GM12878 (cell line): ENCODE results near the gene EHMT2. TPM values are rescaled to one million over a fixed set of nuclear protein-coding genes. Genes with fewer than 3 reads are reported as not detected.
"Not testable (repeated sequence)": the region's sequence is repeated elsewhere in the genome, so short reads cannot be mapped to it uniquely, and the experiment has no call there.

Experiments
- ATAC-seq: fragments of 200-7000 bp; cut with Tn5 transposase; 3 replicates; pipeline ENCODE4 v1.9.1; 2020; ENCODE audit warnings: mild to moderate bottlenecking, moderate library complexity
- BruUV-seq: library from RNA; stranded (reverse); fragments of 400-500 nt; replicated peaks from 2 replicates; lab custom pipeline; 2021; lab: Mats Ljungman, UMichigan
- CTCF ChIA-PET: fragments of 300-600 bp; sonication (Branson Sonifier 250); formaldehyde crosslinking; extraction: SDS; loops from one replicate; lab custom pipeline; 2021; ENCODE audit warnings: inconsistent platforms; lab: Yijun Ruan, JAX
- POLR2A ChIA-PET: fragments of 350-600 bp; formaldehyde crosslinking; extraction: SDS; loops from one replicate; lab custom pipeline; 2021; ENCODE audit warnings: inconsistent platforms; lab: Charles Lee
- RAD21 ChIA-PET: fragments of 300-600 bp; sonication (Branson Sonifier 250); formaldehyde crosslinking; loops from one replicate; lab custom pipeline; 2023; ENCODE audit warnings: antibody characterized with exemption; ENCODE audit not compliant: unreplicated experiment; lab: Charles Lee
- SMC1A ChIA-PET: fragments of 300-600 bp; sonication (Branson Sonifier 250); formaldehyde crosslinking; loops from one replicate; lab custom pipeline; 2023; ENCODE audit not compliant: unreplicated experiment, uncharacterized antibody; lab: Charles Lee
- DNase-seq: peaks from one replicate; pipeline ENCODE4 v3.0.0-alpha.2; 2011; ENCODE audit warnings: low read depth, low spot score
- FAIRE-seq: peaks from 3 replicates; lab custom pipeline; 2011; peaks lifted over from hg19 to GRCh38; lab: Jason Lieb, UNC
- H2AFZ ChIP-seq: 2 replicates; pipeline ENCODE4 v1.6.0; 2011; ENCODE audit warnings: low read depth, low read length, control low read depth; ENCODE audit not compliant: control insufficient read depth
- H3K27ac ChIP-seq: 2 replicates; pipeline ENCODE4 v1.5.1; 2011; ENCODE audit warnings: control low read depth; ENCODE audit not compliant: control insufficient read depth, insufficient read depth
- H3K27me3 ChIP-seq, 2 experiments: replicated peaks in 1 of 2; 2 replicates each; pipeline versions ENCODE4 v1.6.0 to v1.6.1; 2011; ENCODE audit warnings: low read length in 1 of 2; ENCODE audit not compliant: control insufficient read depth in 2 of 2, insufficient read depth in 2 of 2
- H3K36me3 ChIP-seq, 2 experiments: 2 replicates each; pipeline ENCODE4 v1.5.1; 2011; ENCODE audit warnings: low read length in 1 of 2; ENCODE audit not compliant: control insufficient read depth in 2 of 2, insufficient read depth in 2 of 2
- H3K4me1 ChIP-seq: 2 replicates; pipeline ENCODE4 v1.6.1; 2011; ENCODE audit warnings: mild to moderate bottlenecking, low read length, moderate library complexity, mixed read lengths; ENCODE audit not compliant: control insufficient read depth, insufficient read depth
- H3K4me2 ChIP-seq: 2 replicates; pipeline ENCODE4 v1.6.0; 2011; ENCODE audit warnings: control low read depth; ENCODE audit not compliant: control insufficient read depth, insufficient read depth
- H3K4me3 ChIP-seq: fragments of 200-600 bp; sonication (generic); 2 replicates; pipeline ENCODE4 v1.5.1; 2016
- H3K79me2 ChIP-seq: 2 replicates; pipeline ENCODE4 v1.6.0; 2011; ENCODE audit warnings: low read length; ENCODE audit not compliant: control insufficient read depth, insufficient read depth
- H3K9ac ChIP-seq: 2 replicates; pipeline ENCODE4 v1.8.0; 2011; ENCODE audit warnings: low read length, control low read depth, mixed read lengths; ENCODE audit not compliant: control insufficient read depth, insufficient read depth
- H3K9me3 ChIP-seq: replicated peaks from 3 replicates; pipeline ENCODE4 v1.5.1; 2011; ENCODE audit warnings: mild to moderate bottlenecking, low read length; ENCODE audit not compliant: control insufficient read depth, insufficient read depth
- H4K20me1 ChIP-seq: 2 replicates; pipeline ENCODE4 v1.6.0; 2011; ENCODE audit not compliant: control insufficient read depth, insufficient read depth
- FOXM1 ChIP-seq: IDR thresholded peaks from 2 replicates; pipeline ENCODE4 v1.6.1; 2012; ENCODE audit warnings: low read depth, mild to moderate bottlenecking, inconsistent platforms, low read length, moderate library complexity
- JUND ChIP-seq: IDR thresholded peaks from 2 replicates; pipeline ENCODE4 v1.6.1; 2012; ENCODE audit warnings: low read depth, mild to moderate bottlenecking, low read length, improper control_type of control experiment, moderate library complexity
- MEF2A ChIP-seq: IDR thresholded peaks from 2 replicates; pipeline ENCODE4 v1.6.1; 2011; ENCODE audit warnings: low read depth, mild to moderate bottlenecking, low read length, moderate library complexity; ENCODE audit not compliant: insufficient read depth
- MEF2B ChIP-seq: fragments of 450-650 bp; IDR thresholded peaks from 2 replicates; pipeline ENCODE4 v1.6.1; 2018; ENCODE audit warnings: mild to moderate bottlenecking, moderate library complexity; ENCODE audit not compliant: partially characterized antibody, poor library complexity, severe bottlenecking
- RB1 ChIP-seq: fragments of 450-650 bp; formaldehyde crosslinking; IDR thresholded peaks from 2 replicates; pipeline ENCODE4 v1.6.1; 2017; ENCODE audit warnings: mild to moderate bottlenecking, borderline replicate concordance
- TBL1XR1 ChIP-seq: IDR thresholded peaks from 2 replicates; pipeline ENCODE4 v1.6.1; 2012; ENCODE audit warnings: low read depth, low read length, improper control_type of control experiment
- ZBED1 ChIP-seq: IDR thresholded peaks from 2 replicates; pipeline ENCODE4 v1.6.1; 2016; ENCODE audit warnings: borderline replicate concordance
- WGBS: methylation state at CpG from one replicate; pipeline ENCODE4 v1.1.6; 2016; ENCODE audit warnings: low lambda C conversion rate; ENCODE audit not compliant: insufficient replicate concordance, insufficient coverage; ENCODE audit errors: missing lambda C conversion rate; 5-methylcytosine and 5-hydroxymethylcytosine counted together
- in situ Hi-C: fragments of 300-500 bp; cut with MboI; formaldehyde crosslinking; loops from 9 replicates; pipeline ENCODE4 v1.14.3; 2018; ENCODE audit warnings: mixed read lengths
- intact Hi-C: fragments of 100-400 bp; cut with micrococcal nuclease; formaldehyde crosslinking; loops from one replicate; pipeline ENCODE4 v1.14.2; 2022; ENCODE audit not compliant: unreplicated experiment
- polyA plus RNA-seq, 11 experiments: library from polyadenylated mRNA; depleted of rRNA in 4 of 11; unstranded in 6 of 11; stranded (reverse) in 5 of 11; fragments of >200 nt; fragmentation: Nextera tagmentation in 4 of 11; fragmentation: Illumina TruSeq in 1 of 11; extraction: Ambion mirVana in 4 of 11; extraction: Trizol in 1 of 11; gene quantifications; 1 replicate in 1 of 11; 2 replicates in 10 of 11; pipeline versions ENCODE4 v1.2.1 to v1.2.3, GENCODE V29; 2011 to 2016; ENCODE audit warnings: inconsistent platforms in 2 of 11, missing spikeins in 2 of 11, low read depth in 1 of 11
- total RNA-seq, 4 experiments: library from RNA; depleted of rRNA in 3 of 4; stranded (reverse); fragments of >200 nt in 3 of 4; fragmentation: Illumina TruSeq in 1 of 4; extraction: Trizol in 1 of 4; gene quantifications; 2 replicates each; pipeline versions ENCODE4 v1.2.1 to v1.2.3, GENCODE V29; 2013 to 2021
- TF ChIP-seq, protein P1 (sequence below): fragments of 450-650 bp; IDR thresholded peaks from 2 replicates; pipeline ENCODE4 v1.6.1; 2016; ENCODE audit warnings: mild to moderate bottlenecking
- TF ChIP-seq, protein P2 (sequence below): fragments of 450-650 bp; IDR thresholded peaks from 2 replicates; pipeline ENCODE4 v1.6.1; 2016; ENCODE audit warnings: mild to moderate bottlenecking

The EHMT2 gene
- total and polyA plus RNA-seq, 10 of the 15 experiments (the other 5 are each of a cell fraction or from before 2014, with no cell fraction given), result 1.7 to 53.2 (median 36.3) TPM

DNA sequence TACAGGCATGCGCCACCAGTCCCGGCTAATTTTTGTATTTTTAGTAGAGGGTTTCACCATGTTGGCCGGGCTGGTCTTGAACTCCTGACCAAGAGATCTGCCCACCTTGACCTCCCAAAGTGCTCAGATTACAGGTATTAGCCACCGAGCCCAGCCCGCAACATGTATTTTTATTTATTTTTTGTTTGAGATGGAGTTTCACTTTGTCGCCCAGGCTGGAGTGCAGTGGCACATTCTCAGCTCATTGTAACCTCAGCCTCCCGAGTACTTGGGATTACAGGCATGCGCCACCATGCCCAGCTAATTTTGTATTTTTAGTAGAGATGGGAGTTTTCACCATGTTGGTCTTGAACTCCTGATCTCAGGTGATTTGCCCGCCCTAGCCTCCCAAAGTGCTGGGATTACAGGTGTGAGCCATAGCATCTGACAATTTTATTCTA lies 59.4 kb downstream of the EHMT2 start:
- H4K20me1 ChIP-seq, BruUV-seq, FAIRE-seq, H3K27me3 ChIP-seq, H3K27ac ChIP-seq, ATAC-seq, intact Hi-C loops, H3K9me3 ChIP-seq, H2AFZ ChIP-seq, DNase-seq: not testable (repeated sequence)
- H3K4me1 ChIP-seq, result peaks cover 15% of the 10 kb centered on the region
- H3K4me3 ChIP-seq, result peak overlapping the region; percentile 82
- ChIA-PET CTCF (interaction anchor here (0.7 to 3.3 kb wide), 5 partner anchors 13 to 109 kb away, joined by 3 to 22 read pairs (median 4); partner anchors contain the start of gene DDAH2), SMC1A (interaction anchor here (0.6 to 2.3 kb wide), 9 partner anchors 14 to 430 kb away, joined by 3 to 13 read pairs (median 4); partner anchors contain the start of gene NEU1), POLR2A (interaction anchor here (0.7 to 10.9 kb wide), 3 partner anchors 26 to 101 kb away, joined by 3 to 122 read pairs (median 3); partner anchors contain the start of genes CLIC1 and MSH5), RAD21 (interaction anchor here (0.8 to 2.2 kb wide), 4 partner anchors 8 to 185 kb away, joined by 3 to 10 read pairs (median 6); partner anchors contain the start of gene NEU1)
- in situ Hi-C loops, result loop anchor here (10.0 kb wide), 1 partner anchor 293 kb away; the partner anchor contains the start of genes ATP6V1G2, DDX39B and NFKBIL1
- 7% methylated on average over 9 of the region's 9 CpGs for WGBS
- H3K9ac ChIP-seq, result peak overlapping the region; percentile 90; the same call in 1 of the 2 replicates
- H3K4me2 ChIP-seq, result peak overlapping the region; percentile 30
- H3K79me2 ChIP-seq, result peaks cover 52% of the 10 kb centered on the region
- 0 out of 2 replicates have a peak, but pooled peaks have one; percentile 12 for TF ChIP-seq ZBED1
- H3K36me3 ChIP-seq, result peaks cover 10 to 24% of the 10 kb centered on the region in 2 experiments

GRCh38 chr6:31837369-31838113 lies 60.0 kb downstream of the EHMT2 start:
- ChIA-PET SMC1A (interaction anchor here (0.6 to 2.3 kb wide), 6 partner anchors 20 to 296 kb away, joined by 3 to 13 read pairs (median 4); partner anchors contain the start of genes DDX39B and NEU1), CTCF (interaction anchor here (0.6 to 3.3 kb wide), 7 partner anchors 14 to 86 kb away, joined by 3 to 22 read pairs (median 3); partner anchors contain the start of genes LSM2 and NEU1), POLR2A (interaction anchor here (0.7 to 10.9 kb wide), 4 partner anchors 22 to 100 kb away, joined by 3 to 122 read pairs (median 13); partner anchors contain the start of genes CLIC1, MSH5 and NEU1), RAD21 (interaction anchor here (0.8 to 2.2 kb wide), 6 partner anchors 25 to 184 kb away, joined by 3 to 10 read pairs (median 4); partner anchors contain the start of gene NEU1)
- peaks cover 18% of the 10 kb centered on the region for H3K4me1 ChIP-seq
- no peak overlapping the region for H2AFZ ChIP-seq
- DNase-seq (no peak), FAIRE-seq (no peak), ATAC-seq (no peak)
- H4K20me1 ChIP-seq, result peaks cover 9% of the 10 kb centered on the region
- H3K9ac ChIP-seq, result peak overlapping the region; percentile 90
- H3K79me2 ChIP-seq, result peaks cover 52% of the 10 kb centered on the region
- peak overlapping the region; percentile 30 for H3K4me2 ChIP-seq
- in situ Hi-C loops (loop anchor here (10.0 kb wide), 1 partner anchor 293 kb away; the partner anchor contains the start of genes ATP6V1G2, DDX39B and NFKBIL1), intact Hi-C loops (no loop called here)
- H3K36me3 ChIP-seq, result peaks cover 10 to 24% of the 10 kb centered on the region in 2 experiments
- 0% methylated on average over 1 of the region's 1 CpG for WGBS
- H3K9me3 ChIP-seq, result no peaks in the 10 kb centered on the region
- peak overlapping the region; percentile 82 for H3K4me3 ChIP-seq
- H3K27me3 ChIP-seq, result no peaks in the 10 kb centered on the region
- TF ChIP-seq JUND (no peak), FOXM1 (0 out of 2 replicates have a peak, but pooled peaks have one; percentile 5), MEF2B (no peak), ZBED1 (0 out of 2 replicates have a peak, but pooled peaks have one; percentile 7), TBL1XR1 (no peak), RB1 (no peak), MEF2A (no peak)
- TF ChIP-seq, protein P1, sequence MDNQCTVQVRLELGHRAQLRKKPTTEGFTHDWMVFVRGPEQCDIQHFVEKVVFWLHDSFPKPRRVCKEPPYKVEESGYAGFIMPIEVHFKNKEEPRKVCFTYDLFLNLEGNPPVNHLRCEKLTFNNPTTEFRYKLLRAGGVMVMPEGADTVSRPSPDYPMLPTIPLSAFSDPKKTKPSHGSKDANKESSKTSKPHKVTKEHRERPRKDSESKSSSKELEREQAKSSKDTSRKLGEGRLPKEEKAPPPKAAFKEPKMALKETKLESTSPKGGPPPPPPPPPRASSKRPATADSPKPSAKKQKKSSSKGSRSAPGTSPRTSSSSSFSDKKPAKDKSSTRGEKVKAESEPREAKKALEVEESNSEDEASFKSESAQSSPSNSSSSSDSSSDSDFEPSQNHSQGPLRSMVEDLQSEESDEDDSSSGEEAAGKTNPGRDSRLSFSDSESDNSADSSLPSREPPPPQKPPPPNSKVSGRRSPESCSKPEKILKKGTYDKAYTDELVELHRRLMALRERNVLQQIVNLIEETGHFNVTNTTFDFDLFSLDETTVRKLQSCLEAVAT, result no peak
- TF ChIP-seq, protein P2, sequence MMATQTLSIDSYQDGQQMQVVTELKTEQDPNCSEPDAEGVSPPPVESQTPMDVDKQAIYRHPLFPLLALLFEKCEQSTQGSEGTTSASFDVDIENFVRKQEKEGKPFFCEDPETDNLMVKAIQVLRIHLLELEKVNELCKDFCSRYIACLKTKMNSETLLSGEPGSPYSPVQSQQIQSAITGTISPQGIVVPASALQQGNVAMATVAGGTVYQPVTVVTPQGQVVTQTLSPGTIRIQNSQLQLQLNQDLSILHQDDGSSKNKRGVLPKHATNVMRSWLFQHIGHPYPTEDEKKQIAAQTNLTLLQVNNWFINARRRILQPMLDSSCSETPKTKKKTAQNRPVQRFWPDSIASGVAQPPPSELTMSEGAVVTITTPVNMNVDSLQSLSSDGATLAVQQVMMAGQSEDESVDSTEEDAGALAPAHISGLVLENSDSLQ, result no peak
- no TSS peak for BruUV-seq
- H3K27ac ChIP-seq, result peak overlapping the region; percentile 96
